ENCODE measurements around the gene CFAP20DC. TPM values are rescaled to one million over a fixed set of nuclear protein-coding genes. Genes with fewer than 3 reads are reported as not detected.

The CFAP20DC gene
- total and polyA plus RNA-seq, 4 donors = 0.98 to 2.1 (median 1.5) TPM

DNA sequence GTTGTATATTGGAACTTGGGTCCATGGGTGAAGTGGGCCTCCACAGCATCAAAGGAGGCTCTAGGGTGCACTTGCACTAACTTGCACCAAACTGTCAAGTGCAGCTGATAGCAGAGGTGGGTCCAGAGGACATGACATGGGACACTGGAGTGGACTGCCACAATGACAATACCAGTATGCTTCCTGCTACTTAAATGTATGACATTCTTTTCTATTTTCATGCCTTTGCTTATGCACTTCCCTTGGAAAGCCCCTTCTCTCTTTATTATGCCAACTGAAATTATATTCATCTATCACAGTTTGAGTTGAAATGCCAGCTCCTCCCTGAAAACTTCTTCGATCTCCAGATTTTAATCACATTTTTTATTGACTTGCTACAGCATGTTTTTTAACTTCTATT is 101.8 kb downstream of the CFAP20DC start (continued):
- TF ChIP-seq, protein P1, sequence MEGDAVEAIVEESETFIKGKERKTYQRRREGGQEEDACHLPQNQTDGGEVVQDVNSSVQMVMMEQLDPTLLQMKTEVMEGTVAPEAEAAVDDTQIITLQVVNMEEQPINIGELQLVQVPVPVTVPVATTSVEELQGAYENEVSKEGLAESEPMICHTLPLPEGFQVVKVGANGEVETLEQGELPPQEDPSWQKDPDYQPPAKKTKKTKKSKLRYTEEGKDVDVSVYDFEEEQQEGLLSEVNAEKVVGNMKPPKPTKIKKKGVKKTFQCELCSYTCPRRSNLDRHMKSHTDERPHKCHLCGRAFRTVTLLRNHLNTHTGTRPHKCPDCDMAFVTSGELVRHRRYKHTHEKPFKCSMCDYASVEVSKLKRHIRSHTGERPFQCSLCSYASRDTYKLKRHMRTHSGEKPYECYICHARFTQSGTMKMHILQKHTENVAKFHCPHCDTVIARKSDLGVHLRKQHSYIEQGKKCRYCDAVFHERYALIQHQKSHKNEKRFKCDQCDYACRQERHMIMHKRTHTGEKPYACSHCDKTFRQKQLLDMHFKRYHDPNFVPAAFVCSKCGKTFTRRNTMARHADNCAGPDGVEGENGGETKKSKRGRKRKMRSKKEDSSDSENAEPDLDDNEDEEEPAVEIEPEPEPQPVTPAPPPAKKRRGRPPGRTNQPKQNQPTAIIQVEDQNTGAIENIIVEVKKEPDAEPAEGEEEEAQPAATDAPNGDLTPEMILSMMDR (IDR thresholded peaks at IDR 0.05; ENCODE audit: low read depth, low read length, missing input control) = no peak
- TF ChIP-seq SP1 (IDR thresholded peaks at IDR 0.05) = no peak
- TF ChIP-seq JUND (IDR thresholded peaks at IDR 0.05) = no peak
- no peak for TF ChIP-seq TAF1 (conservative IDR thresholded peaks at IDR 0.05)
- TF ChIP-seq EGR1 (IDR thresholded peaks at IDR 0.05; ENCODE audit: low read depth in 2 of 2) = no peak
- TF ChIP-seq, protein P2, sequence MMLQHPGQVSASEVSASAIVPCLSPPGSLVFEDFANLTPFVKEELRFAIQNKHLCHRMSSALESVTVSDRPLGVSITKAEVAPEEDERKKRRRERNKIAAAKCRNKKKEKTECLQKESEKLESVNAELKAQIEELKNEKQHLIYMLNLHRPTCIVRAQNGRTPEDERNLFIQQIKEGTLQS (IDR thresholded peaks at IDR 0.05) = no peak
- no peak for TF ChIP-seq FOXA1 (IDR thresholded peaks at IDR 0.05)
- no peak for TF ChIP-seq RXRA (IDR thresholded peaks at IDR 0.05)
- no peak for TF ChIP-seq NR2F2 (IDR thresholded peaks at IDR 0.05)

DNA sequence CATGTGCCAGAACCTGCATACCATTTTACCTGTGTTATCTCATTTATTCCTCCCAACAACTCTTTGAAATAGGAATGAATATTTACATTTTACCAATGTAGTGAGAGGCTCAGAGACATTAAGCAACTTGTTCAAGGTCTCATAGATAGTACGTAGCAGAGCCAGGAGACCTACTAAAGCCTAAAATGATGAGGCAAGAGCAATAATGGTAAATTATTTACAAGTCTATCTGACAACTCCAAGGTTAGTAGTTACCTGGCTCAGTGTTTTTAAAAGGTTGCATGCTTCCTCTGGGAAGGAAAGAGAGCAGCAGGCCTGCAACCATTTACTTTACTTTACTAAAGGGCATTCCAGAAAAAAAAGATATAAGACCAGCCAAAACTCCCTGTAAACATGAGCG is 103.0 kb downstream of the CFAP20DC start:
- Histone ChIP-seq H3K27me3 (ENCODE audit: control insufficient read depth in 4 of 4, insufficient read depth in 4 of 4, low read length in 3 of 4) (no peaks in the 10 kb centered on the region), H3K27ac (ENCODE audit: low read depth in 1 of 2, low read length in 2 of 2) (no peak overlapping the region), H3K9me3 (ENCODE audit: control insufficient read depth in 4 of 4, low read length in 3 of 4) (no peaks in the 10 kb centered on the region), H3K36me3 (ENCODE audit: control insufficient read depth in 4 of 4, insufficient read depth in 3 of 4, low read depth in 1 of 4, low read length in 3 of 4) (no peaks in the 10 kb centered on the region), H3K4me3 (ENCODE audit: low read depth in 1 of 3, low read length in 3 of 3) (no peak overlapping the region), H3K9ac (ENCODE audit: low read depth in 1 of 2, low read length in 2 of 2) (no peak overlapping the region), H3K4me1 (ENCODE audit: control insufficient read depth in 4 of 4, insufficient read depth in 4 of 4, low read length in 3 of 4) (peaks cover 0 to 6% (median 0%) of the 10 kb centered on the region in 4 donors)
- 43% methylated on average over 2 of the region's 2 CpGs for WGBS
- TF ChIP-seq JUND (IDR thresholded peaks at IDR 0.05) (peak in 1 of 2 donors; percentile 50), RAD21 (IDR thresholded peaks at IDR 0.05) (no peak), RXRA (IDR thresholded peaks at IDR 0.05) (peak in 1 of 2 donors; percentile 68), GABPA (IDR thresholded peaks at IDR 0.05 in 1 of 2, conservative IDR thresholded peaks at IDR 0.05 in 1 of 2) (no peak), FOXA2 (IDR thresholded peaks at IDR 0.05) (no peak), TAF1 (conservative IDR thresholded peaks at IDR 0.05) (no peak), HNF4G (IDR thresholded peaks at IDR 0.05) (no peak), YY1 (IDR thresholded peaks at IDR 0.05) (peak; percentile 41), FOXA1 (IDR thresholded peaks at IDR 0.05) (no peak), NR2F2 (IDR thresholded peaks at IDR 0.05) (no peak), HNF4A (conservative IDR thresholded peaks at IDR 0.05) (peak; percentile 32 to 69), SP1 (IDR thresholded peaks at IDR 0.05) (peak; percentile 32), EGR1 (IDR thresholded peaks at IDR 0.05; ENCODE audit: low read depth in 2 of 2) (no peak)
- TF ChIP-seq, protein P3, sequence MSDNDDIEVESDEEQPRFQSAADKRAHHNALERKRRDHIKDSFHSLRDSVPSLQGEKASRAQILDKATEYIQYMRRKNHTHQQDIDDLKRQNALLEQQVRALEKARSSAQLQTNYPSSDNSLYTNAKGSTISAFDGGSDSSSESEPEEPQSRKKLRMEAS (IDR thresholded peaks at IDR 0.05) = peak; percentile 27
- TF ChIP-seq, protein P2 (IDR thresholded peaks at IDR 0.05) = peak; percentile 47
- TF ChIP-seq, protein P1 (IDR thresholded peaks at IDR 0.05; ENCODE audit: low read depth, low read length, missing input control) = no peak
- TF ChIP-seq, protein P4, sequence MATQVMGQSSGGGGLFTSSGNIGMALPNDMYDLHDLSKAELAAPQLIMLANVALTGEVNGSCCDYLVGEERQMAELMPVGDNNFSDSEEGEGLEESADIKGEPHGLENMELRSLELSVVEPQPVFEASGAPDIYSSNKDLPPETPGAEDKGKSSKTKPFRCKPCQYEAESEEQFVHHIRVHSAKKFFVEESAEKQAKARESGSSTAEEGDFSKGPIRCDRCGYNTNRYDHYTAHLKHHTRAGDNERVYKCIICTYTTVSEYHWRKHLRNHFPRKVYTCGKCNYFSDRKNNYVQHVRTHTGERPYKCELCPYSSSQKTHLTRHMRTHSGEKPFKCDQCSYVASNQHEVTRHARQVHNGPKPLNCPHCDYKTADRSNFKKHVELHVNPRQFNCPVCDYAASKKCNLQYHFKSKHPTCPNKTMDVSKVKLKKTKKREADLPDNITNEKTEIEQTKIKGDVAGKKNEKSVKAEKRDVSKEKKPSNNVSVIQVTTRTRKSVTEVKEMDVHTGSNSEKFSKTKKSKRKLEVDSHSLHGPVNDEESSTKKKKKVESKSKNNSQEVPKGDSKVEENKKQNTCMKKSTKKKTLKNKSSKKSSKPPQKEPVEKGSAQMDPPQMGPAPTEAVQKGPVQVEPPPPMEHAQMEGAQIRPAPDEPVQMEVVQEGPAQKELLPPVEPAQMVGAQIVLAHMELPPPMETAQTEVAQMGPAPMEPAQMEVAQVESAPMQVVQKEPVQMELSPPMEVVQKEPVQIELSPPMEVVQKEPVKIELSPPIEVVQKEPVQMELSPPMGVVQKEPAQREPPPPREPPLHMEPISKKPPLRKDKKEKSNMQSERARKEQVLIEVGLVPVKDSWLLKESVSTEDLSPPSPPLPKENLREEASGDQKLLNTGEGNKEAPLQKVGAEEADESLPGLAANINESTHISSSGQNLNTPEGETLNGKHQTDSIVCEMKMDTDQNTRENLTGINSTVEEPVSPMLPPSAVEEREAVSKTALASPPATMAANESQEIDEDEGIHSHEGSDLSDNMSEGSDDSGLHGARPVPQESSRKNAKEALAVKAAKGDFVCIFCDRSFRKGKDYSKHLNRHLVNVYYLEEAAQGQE (IDR thresholded peaks at IDR 0.05) = no peak
- TF ChIP-seq, protein P5, sequence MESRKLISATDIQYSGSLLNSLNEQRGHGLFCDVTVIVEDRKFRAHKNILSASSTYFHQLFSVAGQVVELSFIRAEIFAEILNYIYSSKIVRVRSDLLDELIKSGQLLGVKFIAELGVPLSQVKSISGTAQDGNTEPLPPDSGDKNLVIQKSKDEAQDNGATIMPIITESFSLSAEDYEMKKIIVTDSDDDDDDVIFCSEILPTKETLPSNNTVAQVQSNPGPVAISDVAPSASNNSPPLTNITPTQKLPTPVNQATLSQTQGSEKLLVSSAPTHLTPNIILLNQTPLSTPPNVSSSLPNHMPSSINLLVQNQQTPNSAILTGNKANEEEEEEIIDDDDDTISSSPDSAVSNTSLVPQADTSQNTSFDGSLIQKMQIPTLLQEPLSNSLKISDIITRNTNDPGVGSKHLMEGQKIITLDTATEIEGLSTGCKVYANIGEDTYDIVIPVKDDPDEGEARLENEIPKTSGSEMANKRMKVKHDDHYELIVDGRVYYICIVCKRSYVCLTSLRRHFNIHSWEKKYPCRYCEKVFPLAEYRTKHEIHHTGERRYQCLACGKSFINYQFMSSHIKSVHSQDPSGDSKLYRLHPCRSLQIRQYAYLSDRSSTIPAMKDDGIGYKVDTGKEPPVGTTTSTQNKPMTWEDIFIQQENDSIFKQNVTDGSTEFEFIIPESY (IDR thresholded peaks at IDR 0.05) = peak; percentile 71
- no peak for DNase-seq (ENCODE audit: low spot score)
